ENCODE measurements around the gene ZNF662.

GRCh38 chr3:42884324-42884723, 21.6 kb upstream of the ZNF662 start:
- TF ChIP-seq YY1 (IDR thresholded peaks at IDR 0.05; ENCODE audit: insufficient read depth, insufficient read length) = no peak
- no peak for TF ChIP-seq SUZ12 (IDR thresholded peaks at IDR 0.05; ENCODE audit: extremely low read depth, insufficient read depth, insufficient read length)
- no peak for TF ChIP-seq ZNF274 (IDR thresholded peaks at IDR 0.05; ENCODE audit: low read depth, low read length)

Data from NT2/D1 (cell line).